LNCaP clone FGC (cell line): ENCODE measurements around the gene RPP25L.
A peak's percentile ranks its signal among the peaks of the same experiment; 100 is the strongest.

Source experiments
- DNase-seq: peaks from one replicate; pipeline ENCODE4 v3.0.0-alpha.2; 2011; ENCODE audit warnings: low read depth
- H3K4me3 ChIP-seq: 2 replicates; pipeline ENCODE4 v1.5.1; 2011; ENCODE audit warnings: mild to moderate bottlenecking, low read depth, low read length, control low read depth
- TF ChIP-seq, protein P1 (sequence below): IDR thresholded peaks from 2 replicates; pipeline ENCODE4 v1.5.1; 2012; ENCODE audit warnings: mild to moderate bottlenecking; ENCODE audit not compliant: control insufficient read depth, insufficient read depth; ENCODE audit errors: extremely low read depth

RPP25L gene

DNA sequence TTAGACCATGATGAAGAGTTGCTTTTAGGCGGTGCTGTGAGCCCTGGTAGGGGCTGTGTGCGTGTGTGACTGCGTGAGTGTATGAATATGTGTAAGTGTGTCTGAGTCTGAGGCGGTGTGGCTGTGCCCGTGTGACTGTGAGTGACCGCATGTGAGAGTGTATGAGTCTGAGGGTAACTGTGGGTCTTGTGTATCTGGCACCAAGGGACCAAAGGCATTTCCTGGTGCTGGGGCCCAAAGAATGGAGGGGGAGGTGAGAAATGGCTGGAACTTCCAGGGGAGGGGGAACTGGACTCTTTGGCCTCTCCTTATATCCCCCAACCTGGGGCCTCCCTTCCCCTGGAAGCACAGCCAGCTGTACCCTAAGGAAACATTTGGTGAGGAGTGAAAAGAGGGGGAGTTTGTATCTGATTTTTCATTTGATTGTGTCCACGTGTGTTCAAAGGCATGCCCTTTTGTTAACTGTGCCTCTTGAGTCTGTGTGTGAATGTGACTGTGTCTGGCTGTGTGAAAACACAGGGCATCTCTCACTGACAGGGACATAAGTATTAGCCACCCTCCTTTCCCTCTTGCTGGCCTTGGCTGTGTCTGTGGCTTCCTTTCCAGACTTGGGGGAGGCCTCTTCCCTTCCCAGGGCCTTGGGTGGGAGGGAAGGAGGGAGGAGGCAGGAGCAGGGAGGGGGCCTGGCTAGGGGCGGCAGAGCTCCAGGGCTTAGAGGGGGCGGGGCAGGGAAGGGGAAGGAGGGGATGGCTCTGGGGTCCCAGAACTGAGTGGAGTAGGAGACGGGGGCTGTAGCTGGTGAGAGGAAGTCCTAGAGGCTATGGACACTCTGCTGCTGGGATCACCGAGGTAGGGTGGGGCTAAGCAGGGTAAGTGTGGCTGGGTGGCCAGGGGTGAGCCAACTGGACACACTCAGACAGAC lies 41.5 kb upstream of the RPP25L start:
- DNase-seq = no peak
- no peak overlapping the region for H3K4me3 ChIP-seq
- TF ChIP-seq, protein P1, sequence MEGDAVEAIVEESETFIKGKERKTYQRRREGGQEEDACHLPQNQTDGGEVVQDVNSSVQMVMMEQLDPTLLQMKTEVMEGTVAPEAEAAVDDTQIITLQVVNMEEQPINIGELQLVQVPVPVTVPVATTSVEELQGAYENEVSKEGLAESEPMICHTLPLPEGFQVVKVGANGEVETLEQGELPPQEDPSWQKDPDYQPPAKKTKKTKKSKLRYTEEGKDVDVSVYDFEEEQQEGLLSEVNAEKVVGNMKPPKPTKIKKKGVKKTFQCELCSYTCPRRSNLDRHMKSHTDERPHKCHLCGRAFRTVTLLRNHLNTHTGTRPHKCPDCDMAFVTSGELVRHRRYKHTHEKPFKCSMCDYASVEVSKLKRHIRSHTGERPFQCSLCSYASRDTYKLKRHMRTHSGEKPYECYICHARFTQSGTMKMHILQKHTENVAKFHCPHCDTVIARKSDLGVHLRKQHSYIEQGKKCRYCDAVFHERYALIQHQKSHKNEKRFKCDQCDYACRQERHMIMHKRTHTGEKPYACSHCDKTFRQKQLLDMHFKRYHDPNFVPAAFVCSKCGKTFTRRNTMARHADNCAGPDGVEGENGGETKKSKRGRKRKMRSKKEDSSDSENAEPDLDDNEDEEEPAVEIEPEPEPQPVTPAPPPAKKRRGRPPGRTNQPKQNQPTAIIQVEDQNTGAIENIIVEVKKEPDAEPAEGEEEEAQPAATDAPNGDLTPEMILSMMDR = no peak

DNA sequence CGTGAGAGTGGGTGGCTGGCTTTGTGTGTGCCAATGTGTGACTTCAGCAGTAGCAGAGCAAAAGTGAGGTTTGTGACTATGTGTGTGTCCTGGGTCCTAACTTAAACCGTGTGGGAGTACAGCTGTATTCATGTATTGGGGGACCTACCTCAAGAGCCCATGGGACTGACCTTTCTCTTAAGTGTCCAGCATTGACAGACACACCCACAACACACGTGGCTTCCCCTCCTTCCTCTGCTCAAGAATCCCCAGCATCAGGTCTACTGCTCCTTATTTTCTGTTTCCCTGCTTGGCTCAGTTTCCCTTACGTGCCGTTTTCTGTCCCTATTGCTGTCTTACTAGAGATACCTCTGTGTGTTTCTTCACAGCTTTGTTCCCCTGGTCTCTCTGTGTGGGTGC lies 40.7 kb upstream of the RPP25L start:
- TF ChIP-seq, protein P1 = no peak
- peak overlapping the region; percentile 55 for H3K4me3 ChIP-seq
- DNase-seq = no peak

DNA sequence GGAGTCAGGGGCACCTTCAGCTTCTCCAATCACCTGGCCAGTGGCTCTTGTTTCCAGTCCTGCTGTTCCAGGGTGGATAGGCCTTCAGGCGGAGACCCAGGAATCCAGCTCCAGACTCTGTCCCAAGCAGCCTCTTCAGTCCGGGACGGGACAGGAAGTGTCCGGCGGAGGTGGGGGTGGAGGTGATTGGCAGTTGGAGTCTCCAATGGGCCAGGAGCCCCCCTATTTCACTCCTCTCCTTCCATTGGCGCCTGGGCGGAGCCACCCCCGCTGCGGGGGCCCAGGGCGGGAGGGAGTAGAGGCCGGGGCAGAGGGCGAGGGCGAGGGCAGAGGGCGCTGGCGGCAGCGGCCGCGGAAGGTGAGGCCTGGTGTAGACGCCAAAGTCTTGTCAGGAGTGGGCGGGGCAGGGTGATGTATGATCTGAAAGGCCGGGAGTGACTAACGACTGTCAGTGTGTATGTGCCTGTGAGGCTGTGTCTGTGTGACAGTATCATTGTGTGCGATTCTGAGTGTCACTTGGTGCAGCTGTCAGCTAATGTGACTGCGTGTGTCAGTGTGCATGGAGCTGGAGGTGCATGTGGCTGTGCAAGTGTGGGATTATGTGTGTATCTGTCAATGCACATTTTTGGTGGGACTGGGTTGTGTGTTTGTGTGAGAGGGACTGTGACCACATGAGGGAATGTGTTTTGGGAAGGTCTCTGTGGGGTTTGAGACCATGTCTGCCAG lies 40.1 kb upstream of the RPP25L start, which contains the start of gene IL11RA:
Gene IL11RA, plus strand, starts transcription at position 310 of the 726 bp plus-strand sequence. CDS start 3,033 bp downstream, outside the sequence.
- TF ChIP-seq, protein P1 = peak; percentile 33; the same call in 1 of the 2 replicates
- H3K4me3 ChIP-seq = peak within 1 kb of the TSS; percentile 55
- peak; percentile 74 for DNase-seq

DNA sequence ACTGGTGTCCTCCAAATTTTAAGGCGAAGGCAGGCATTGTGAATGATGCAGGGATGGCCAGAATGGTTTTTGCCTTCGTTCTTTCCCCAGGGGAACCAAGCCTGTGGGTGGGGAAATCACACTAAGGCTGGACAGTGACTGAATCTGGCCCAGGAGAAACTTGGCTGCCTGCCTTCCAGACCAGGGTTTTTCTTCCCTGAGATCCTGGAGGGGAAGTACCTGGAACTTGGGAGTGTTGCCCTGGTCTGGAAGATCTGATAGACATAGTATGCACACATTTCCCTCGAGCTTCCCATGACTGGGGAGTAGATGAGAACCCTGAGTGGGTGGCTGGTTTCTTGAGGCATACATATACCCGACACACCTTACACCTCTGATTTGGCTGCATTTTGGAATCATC lies 39.4 kb upstream of the RPP25L start:
- TF ChIP-seq, protein P1 = no peak
- H3K4me3 ChIP-seq = peak overlapping the region; percentile 55
- DNase-seq = peak; percentile 45

DNA sequence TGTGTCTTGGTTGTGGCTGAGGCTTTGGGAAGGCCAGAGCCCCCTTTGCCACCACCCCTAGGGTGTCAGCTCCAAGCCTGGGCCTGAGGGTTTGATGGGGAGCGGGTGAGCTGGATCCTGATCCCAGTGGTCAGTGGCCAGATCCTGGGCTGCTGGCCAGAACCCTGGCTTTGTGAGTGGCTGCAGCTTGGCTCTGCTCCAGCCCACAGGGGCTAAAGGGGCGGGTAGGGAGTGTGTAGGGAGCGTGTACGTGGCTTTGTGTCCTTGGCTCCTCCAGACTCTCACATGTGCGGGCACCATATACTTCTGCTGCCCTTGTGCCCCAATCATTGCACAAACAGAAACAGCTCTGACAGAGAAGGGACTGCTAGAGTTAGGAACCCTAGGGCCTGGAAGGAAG lies 38.9 kb upstream of the RPP25L start:
- DNase-seq = no peak
- TF ChIP-seq, protein P1 = no peak
- no peak overlapping the region; the same call in 1 of the 2 replicates for H3K4me3 ChIP-seq

DNA sequence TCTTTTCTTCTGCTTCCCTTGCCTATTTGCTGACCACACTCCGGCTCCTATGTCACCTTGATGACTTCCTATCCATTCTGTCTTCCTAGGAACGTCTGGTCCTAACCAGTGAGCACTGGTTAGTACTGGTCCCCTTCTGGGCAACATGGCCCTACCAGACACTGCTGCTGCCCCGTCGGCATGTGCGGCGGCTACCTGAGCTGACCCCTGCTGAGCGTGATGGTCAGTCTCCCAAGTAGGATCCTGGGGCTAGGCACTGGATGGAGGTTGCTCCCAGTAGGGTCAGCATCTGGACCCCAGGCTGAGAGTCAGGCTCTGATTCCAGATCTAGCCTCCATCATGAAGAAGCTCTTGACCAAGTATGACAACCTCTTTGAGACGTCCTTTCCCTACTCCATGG lies 36.8 kb upstream of the RPP25L start:
- H3K4me3 ChIP-seq = no peak overlapping the region
- TF ChIP-seq, protein P1 = no peak
- no peak for DNase-seq
